ENCODE data around the gene VPS41. TPM values are rescaled to one million over a fixed set of nuclear protein-coding genes. Genes with fewer than 3 reads are reported as not detected.

VPS41 gene
- total RNA-seq, 1 donor from 2014 or later: 95.5 TPM

DNA sequence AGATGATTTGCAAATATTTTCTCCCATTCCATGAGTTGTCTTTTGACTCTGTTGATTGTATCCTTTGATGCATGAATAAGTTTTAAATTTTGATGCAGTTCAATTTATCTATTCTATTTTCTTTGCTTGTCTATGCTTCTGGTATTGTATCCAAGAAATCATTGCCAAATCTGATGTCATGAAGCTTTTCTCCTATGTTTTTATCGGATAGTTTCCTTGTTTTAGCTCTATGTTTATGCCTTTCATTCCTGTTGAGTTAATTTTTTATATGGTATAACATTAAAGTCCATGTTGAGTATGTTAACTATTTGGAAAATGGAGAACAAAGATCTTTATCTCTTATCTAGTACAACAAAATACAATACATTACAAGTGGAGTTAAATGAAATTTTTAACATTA is 27.6 kb upstream of the VPS41 start:
- no peaks in the 10 kb centered on the region for H3K9me3 Mint-ChIP-seq
- H3K4me1 Mint-ChIP-seq (ENCODE audit: unreplicated experiment): peaks cover 4% of the 10 kb centered on the region
- no peak for DNase-seq (ENCODE audit: extremely low spot score, unreplicated experiment)
- H3K27ac Mint-ChIP-seq: no peak overlapping the region
- TF ChIP-seq, protein P1, sequence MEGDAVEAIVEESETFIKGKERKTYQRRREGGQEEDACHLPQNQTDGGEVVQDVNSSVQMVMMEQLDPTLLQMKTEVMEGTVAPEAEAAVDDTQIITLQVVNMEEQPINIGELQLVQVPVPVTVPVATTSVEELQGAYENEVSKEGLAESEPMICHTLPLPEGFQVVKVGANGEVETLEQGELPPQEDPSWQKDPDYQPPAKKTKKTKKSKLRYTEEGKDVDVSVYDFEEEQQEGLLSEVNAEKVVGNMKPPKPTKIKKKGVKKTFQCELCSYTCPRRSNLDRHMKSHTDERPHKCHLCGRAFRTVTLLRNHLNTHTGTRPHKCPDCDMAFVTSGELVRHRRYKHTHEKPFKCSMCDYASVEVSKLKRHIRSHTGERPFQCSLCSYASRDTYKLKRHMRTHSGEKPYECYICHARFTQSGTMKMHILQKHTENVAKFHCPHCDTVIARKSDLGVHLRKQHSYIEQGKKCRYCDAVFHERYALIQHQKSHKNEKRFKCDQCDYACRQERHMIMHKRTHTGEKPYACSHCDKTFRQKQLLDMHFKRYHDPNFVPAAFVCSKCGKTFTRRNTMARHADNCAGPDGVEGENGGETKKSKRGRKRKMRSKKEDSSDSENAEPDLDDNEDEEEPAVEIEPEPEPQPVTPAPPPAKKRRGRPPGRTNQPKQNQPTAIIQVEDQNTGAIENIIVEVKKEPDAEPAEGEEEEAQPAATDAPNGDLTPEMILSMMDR (conservative IDR thresholded peaks at IDR 0.05): no peak
- H3K4me3 Mint-ChIP-seq: no peak overlapping the region
- H3K27me3 Mint-ChIP-seq: no peaks in the 10 kb centered on the region
- H3K36me3 Mint-ChIP-seq: no peaks in the 10 kb centered on the region

DNA sequence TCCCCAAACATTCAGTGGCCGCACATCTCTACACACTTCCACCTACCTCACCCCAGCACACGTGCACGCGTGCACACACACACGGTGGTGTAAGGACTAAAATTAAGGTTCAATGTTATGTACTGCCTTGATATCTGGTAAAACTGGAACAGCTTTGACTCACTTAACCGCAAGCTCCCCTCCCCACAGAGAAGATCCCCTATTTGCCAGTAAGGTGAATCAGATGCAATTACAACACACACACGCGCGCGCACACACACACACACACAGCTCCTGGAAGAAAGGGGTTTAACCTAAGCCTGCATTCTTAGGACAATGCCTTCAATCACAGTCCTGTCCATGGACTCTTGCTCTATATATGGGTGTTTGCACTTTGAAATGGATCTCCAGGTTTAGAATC is 25.5 kb upstream of the VPS41 start:
- Mint-ChIP-seq H3K4me1 (ENCODE audit: unreplicated experiment) (peaks cover 18% of the 10 kb centered on the region), H3K4me3 (no peak overlapping the region), H3K9me3 (no peaks in the 10 kb centered on the region), H3K27me3 (no peaks in the 10 kb centered on the region), H3K36me3 (no peaks in the 10 kb centered on the region), H3K27ac (no peak overlapping the region)
- TF ChIP-seq, protein P1 (conservative IDR thresholded peaks at IDR 0.05): no peak
- DNase-seq (ENCODE audit: extremely low spot score, unreplicated experiment): no peak

DNA sequence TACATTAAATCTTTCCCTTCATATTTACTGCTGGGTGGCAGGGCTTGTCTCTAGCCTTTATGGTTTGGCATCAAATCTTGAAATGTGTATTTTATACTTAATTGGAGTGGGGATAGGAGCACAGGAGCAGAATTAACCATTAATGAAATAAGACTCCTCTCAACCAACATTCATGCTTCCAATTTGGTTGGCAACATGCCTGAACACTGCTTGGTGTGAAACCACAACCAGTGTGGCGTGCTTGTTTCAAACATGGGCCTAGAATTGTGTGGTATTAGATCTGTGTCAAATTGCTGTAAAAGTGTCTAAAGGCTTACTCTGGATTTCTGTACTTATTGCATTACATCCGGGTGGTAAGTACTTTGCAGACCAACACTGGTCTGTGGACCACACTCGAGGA is 25.1 kb upstream of the VPS41 start:
- TF ChIP-seq, protein P1 (conservative IDR thresholded peaks at IDR 0.05): no peak
- Mint-ChIP-seq H3K4me1 (ENCODE audit: unreplicated experiment) (peaks cover 23% of the 10 kb centered on the region), H3K36me3 (no peaks in the 10 kb centered on the region), H3K27ac (no peak overlapping the region), H3K27me3 (no peaks in the 10 kb centered on the region), H3K4me3 (no peak overlapping the region), H3K9me3 (no peaks in the 10 kb centered on the region)
- no peak for DNase-seq (ENCODE audit: extremely low spot score, unreplicated experiment)

DNA sequence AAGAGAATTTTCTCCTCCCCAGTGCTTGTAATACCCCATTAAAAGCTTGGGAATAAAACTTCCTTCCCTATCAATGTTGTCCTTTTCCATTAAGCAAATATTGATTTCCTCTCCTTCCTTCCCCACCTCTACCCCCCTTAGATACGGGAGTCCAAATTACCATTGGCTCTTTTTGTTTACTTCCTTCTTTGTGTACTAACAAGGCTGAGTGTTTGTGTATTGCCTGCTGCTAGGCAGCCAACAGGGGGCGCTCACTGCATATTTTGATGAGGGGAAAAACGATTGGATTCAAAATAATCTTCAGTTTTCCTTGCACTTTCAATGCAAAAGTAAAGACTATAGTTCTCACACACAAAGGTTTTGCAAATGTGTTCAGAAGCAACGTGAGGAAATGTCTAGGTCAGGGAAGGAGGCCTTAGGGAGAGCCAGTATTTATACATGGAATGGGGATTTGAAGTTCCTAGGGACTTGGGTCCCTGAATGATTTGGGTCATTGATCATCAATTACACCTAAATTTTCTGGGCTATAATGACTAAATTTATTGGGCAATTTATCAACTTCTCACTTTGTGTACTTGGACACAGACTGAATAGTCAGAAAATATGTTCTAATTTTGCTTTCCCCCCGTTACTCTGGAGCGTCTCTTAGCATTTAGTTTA is 23.6 kb upstream of the VPS41 start:
- Mint-ChIP-seq H3K27me3 (no peaks in the 10 kb centered on the region), H3K9me3 (no peaks in the 10 kb centered on the region), H3K4me3 (no peak overlapping the region), H3K27ac (no peak overlapping the region), H3K4me1 (ENCODE audit: unreplicated experiment) (peaks cover 25% of the 10 kb centered on the region), H3K36me3 (no peaks in the 10 kb centered on the region)
- TF ChIP-seq, protein P1 (conservative IDR thresholded peaks at IDR 0.05): peak; percentile 99
- peak; percentile 72 for DNase-seq (ENCODE audit: extremely low spot score, unreplicated experiment)

DNA sequence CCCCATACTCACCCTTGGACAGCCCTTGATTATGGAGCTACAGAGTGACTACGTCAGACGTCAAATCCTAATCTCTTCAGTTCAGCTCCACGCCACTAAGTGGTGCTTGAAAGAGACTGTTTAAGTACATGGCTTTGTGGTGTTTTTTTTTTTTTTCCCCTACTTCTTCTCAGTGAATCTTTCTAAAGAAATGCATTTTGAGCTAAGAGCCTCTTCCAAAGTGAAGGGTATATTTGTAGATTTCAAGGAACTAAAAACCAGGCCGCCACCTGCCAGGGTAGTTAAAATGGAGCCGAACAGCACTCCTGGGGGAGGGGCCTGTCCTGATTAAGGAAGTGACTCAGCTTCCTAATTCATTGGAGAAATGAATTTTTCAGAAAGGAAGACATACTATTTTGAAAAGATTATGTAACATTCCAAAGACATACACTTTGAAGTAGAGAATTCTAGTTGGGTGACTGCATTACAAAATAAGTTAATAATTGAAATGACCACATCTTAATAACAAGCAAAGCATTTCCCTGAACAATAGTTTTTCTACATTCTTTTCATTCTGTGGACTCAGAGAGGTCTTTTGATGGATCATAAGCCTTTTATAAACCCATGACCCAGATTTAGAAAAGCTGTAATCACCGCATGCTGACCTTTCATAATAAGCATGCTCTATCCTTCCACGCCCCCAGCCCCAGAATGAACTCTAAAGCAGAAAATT is 20.6 kb upstream of the VPS41 start:
- Mint-ChIP-seq H3K9me3 (no peaks in the 10 kb centered on the region), H3K4me3 (no peak overlapping the region), H3K27ac (peak overlapping the region; percentile 1), H3K36me3 (no peaks in the 10 kb centered on the region), H3K4me1 (ENCODE audit: unreplicated experiment) (peaks cover 25% of the 10 kb centered on the region), H3K27me3 (no peaks in the 10 kb centered on the region)
- TF ChIP-seq, protein P1 (conservative IDR thresholded peaks at IDR 0.05): no peak
- no peak for DNase-seq (ENCODE audit: extremely low spot score, unreplicated experiment)

Data from type B pancreatic cell (in vitro differentiated cells).